Measurements from ENCODE around the gene ANKRD23.

The ANKRD23 gene

GRCh38 chr2:96861074-96861473, 17.3 kb upstream of the ANKRD23 start:
- H3K9ac ChIP-seq (ENCODE audit: low read depth, low read length, poor library complexity): peak overlapping the region; percentile 38
- H3K9me3 ChIP-seq (replicated peaks in 1 of 2; ENCODE audit: control insufficient read depth in 2 of 2, insufficient read depth in 1 of 2, low read depth in 1 of 2, low read length in 2 of 2): no peaks in the 10 kb centered on the region
- no peak overlapping the region for H3K27ac ChIP-seq (replicated peaks; ENCODE audit: low read length)
- no peak for DNase-seq (ENCODE audit: low spot score)
- no peak overlapping the region for H2BK15ac ChIP-seq (ENCODE audit: low read length)
- H3K36me3 ChIP-seq (replicated peaks in 1 of 2; ENCODE audit: control insufficient read depth in 2 of 2, insufficient read depth in 2 of 2, low read length in 2 of 2): peaks cover 49 to 58% of the 10 kb centered on the region in 2 donors
- no peak overlapping the region for H3K14ac ChIP-seq (ENCODE audit: low read length)
- H3K79me1 ChIP-seq (ENCODE audit: low read depth, low read length): peaks cover 21% of the 10 kb centered on the region
- H2AFZ ChIP-seq (ENCODE audit: low read length): no peak overlapping the region
- H3K4me1 ChIP-seq (ENCODE audit: control insufficient read depth in 2 of 2, insufficient read depth in 1 of 2, low read depth in 1 of 2, low read length in 2 of 2): peaks cover 11% of the 10 kb centered on the region in 2 donors
- no peak overlapping the region for H2AK5ac ChIP-seq (ENCODE audit: low read depth, low read length)
- peak overlapping the region; percentile 0 for H3K4me2 ChIP-seq (ENCODE audit: insufficient read depth, low read length, poor library complexity, severe bottlenecking)
- H2BK12ac ChIP-seq (ENCODE audit: low read length): no peak overlapping the region
- H3K23ac ChIP-seq (ENCODE audit: low read depth, low read length, poor library complexity): peak overlapping the region; percentile 47
- no peak overlapping the region for H2BK120ac ChIP-seq (ENCODE audit: low read depth, low read length)
- H3K18ac ChIP-seq (ENCODE audit: low read length): no peak overlapping the region
- H3K4ac ChIP-seq (ENCODE audit: low read length): no peak overlapping the region
- no peak overlapping the region for H3K4me3 ChIP-seq (ENCODE audit: low read length in 2 of 2)
- H2BK5ac ChIP-seq (ENCODE audit: low read length): peak overlapping the region; percentile 56
- H4K91ac ChIP-seq (ENCODE audit: low read depth, low read length, poor library complexity): no peak overlapping the region
- H4K8ac ChIP-seq (ENCODE audit: low read depth, low read length): no peak overlapping the region
- no peaks in the 10 kb centered on the region for H3K27me3 ChIP-seq (ENCODE audit: control insufficient read depth in 3 of 3, insufficient read depth in 3 of 3, low read depth in 1 of 3, low read length in 3 of 3)
- WGBS, 2 donors (ENCODE audit: extremely low coverage in 2 of 2, insufficient read length in 2 of 2, insufficient replicate concordance in 1 of 2): no CpG with 5 or more reads among the region's 17 CpGs

DNA sequence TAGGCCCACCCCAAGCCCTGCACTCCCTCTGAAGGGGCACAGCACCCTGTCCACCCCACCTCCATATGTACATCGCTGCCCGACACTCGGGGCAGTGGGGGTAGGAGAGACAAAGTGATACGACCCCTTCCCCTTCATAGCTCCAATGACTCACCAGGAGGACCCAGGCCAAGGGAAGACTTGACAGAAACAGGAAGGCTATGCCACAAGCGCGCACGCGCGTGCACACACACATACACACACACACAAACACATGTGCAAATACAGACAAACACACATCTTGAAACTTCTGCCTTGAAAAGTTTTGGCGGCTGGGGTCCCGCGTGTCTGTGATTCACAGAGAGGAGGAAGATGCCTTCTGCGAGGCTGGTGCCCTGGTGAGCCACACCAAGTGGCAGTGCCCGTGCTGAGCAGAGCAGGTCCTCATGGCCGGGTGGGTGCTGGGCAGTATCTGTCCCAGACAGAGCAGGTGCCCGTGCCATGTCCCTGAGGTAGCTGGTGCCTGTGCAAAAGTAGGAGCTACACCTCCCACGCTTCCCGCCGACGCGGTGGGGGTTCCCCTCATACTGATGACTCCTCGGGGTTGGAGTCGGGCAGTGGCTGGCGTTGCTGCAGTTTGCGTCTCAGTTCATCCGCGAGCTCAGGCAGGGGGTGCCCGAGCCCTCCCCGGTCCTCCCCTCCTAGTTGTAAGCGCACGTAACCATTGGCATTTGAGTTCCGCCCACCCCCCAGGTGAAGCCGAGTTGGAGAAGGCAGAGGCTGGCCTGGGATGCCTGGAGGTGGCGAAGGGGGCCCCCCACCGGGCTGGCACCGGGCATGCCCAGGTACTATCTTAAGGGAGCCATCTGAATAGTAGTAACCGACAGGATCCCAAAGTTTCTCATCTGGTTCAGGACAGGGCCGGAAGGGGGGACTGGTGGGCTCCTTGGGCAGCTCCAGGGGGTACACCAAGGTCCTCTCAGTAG, 16.5 kb upstream of the ANKRD23 start:
- Histone ChIP-seq H3K9me3 (replicated peaks in 1 of 2; ENCODE audit: control insufficient read depth in 2 of 2, insufficient read depth in 1 of 2, low read depth in 1 of 2, low read length in 2 of 2) (no peaks in the 10 kb centered on the region), H4K91ac (ENCODE audit: low read depth, low read length, poor library complexity) (no peak overlapping the region), H2AK5ac (ENCODE audit: low read depth, low read length) (no peak overlapping the region), H3K27ac (replicated peaks; ENCODE audit: low read length) (no peak overlapping the region), H3K79me1 (ENCODE audit: low read depth, low read length) (peaks cover 15% of the 10 kb centered on the region), H2BK5ac (ENCODE audit: low read length) (no peak overlapping the region), H3K18ac (ENCODE audit: low read length) (no peak overlapping the region), H3K27me3 (ENCODE audit: control insufficient read depth in 3 of 3, insufficient read depth in 3 of 3, low read depth in 1 of 3, low read length in 3 of 3) (no peaks in the 10 kb centered on the region), H3K36me3 (replicated peaks in 1 of 2; ENCODE audit: control insufficient read depth in 2 of 2, insufficient read depth in 2 of 2, low read length in 2 of 2) (peaks cover 42 to 51% of the 10 kb centered on the region in 2 donors), H2BK12ac (ENCODE audit: low read length) (no peak overlapping the region), H3K14ac (ENCODE audit: low read length) (no peak overlapping the region), H4K8ac (ENCODE audit: low read depth, low read length) (peak overlapping the region; percentile 1), H2BK15ac (ENCODE audit: low read length) (no peak overlapping the region), H3K9ac (ENCODE audit: low read depth, low read length, poor library complexity) (peak overlapping the region; percentile 50), H2BK120ac (ENCODE audit: low read depth, low read length) (no peak overlapping the region), H2AFZ (ENCODE audit: low read length) (no peak overlapping the region), H3K4ac (ENCODE audit: low read length) (no peak overlapping the region), H3K4me1 (ENCODE audit: control insufficient read depth in 2 of 2, insufficient read depth in 1 of 2, low read depth in 1 of 2, low read length in 2 of 2) (peaks cover 11% of the 10 kb centered on the region in 2 donors), H3K4me2 (ENCODE audit: insufficient read depth, low read length, poor library complexity, severe bottlenecking) (peak overlapping the region; percentile 0), H3K4me3 (ENCODE audit: low read length in 2 of 2) (no peak overlapping the region), H3K23ac (ENCODE audit: low read depth, low read length, poor library complexity) (peak overlapping the region; percentile 47)
- WGBS, 2 donors (ENCODE audit: extremely low coverage in 2 of 2, insufficient read length in 2 of 2, insufficient replicate concordance in 1 of 2): no CpG with 5 or more reads among the region's 38 CpGs
- no peak for DNase-seq (ENCODE audit: low spot score)

DNA sequence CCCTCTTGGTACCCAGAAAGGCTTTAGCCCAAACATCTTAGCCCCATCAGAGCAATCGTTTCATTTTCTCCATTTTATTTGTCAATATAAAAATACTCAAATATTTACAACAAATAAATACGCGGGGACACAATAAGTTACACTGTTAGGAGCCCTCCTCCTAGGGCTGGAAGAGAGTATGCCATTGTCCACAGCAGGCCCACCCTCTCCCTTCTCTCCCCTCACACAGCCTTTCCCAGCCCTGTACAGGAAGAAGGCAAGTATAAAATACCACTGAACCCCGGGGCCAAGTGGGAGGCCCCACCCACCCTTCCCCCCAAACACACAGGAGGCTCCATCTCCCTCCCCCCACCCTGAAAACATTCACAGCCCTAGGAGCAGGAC, 15.9 kb upstream of the ANKRD23 start:
- 100% methylated on average over 1 of the region's 4 CpGs; no CpG with 5 or more reads in 1 of the 2 donors for WGBS, 2 donors (ENCODE audit: extremely low coverage in 2 of 2, insufficient read length in 2 of 2, insufficient replicate concordance in 1 of 2)
- Histone ChIP-seq H3K4ac (ENCODE audit: low read length) (no peak overlapping the region), H3K14ac (ENCODE audit: low read length) (no peak overlapping the region), H2AK5ac (ENCODE audit: low read depth, low read length) (no peak overlapping the region), H3K4me1 (ENCODE audit: control insufficient read depth in 2 of 2, insufficient read depth in 1 of 2, low read depth in 1 of 2, low read length in 2 of 2) (peaks cover 11% of the 10 kb centered on the region in 2 donors), H3K27ac (replicated peaks; ENCODE audit: low read length) (no peak overlapping the region), H3K4me3 (ENCODE audit: low read length in 2 of 2) (no peak overlapping the region), H2AFZ (ENCODE audit: low read length) (no peak overlapping the region), H3K79me1 (ENCODE audit: low read depth, low read length) (peaks cover 8% of the 10 kb centered on the region), H3K23ac (ENCODE audit: low read depth, low read length, poor library complexity) (no peak overlapping the region), H4K8ac (ENCODE audit: low read depth, low read length) (no peak overlapping the region), H3K36me3 (replicated peaks in 1 of 2; ENCODE audit: control insufficient read depth in 2 of 2, insufficient read depth in 2 of 2, low read length in 2 of 2) (peaks cover 35 to 44% of the 10 kb centered on the region in 2 donors), H2BK120ac (ENCODE audit: low read depth, low read length) (no peak overlapping the region), H3K9me3 (replicated peaks in 1 of 2; ENCODE audit: control insufficient read depth in 2 of 2, insufficient read depth in 1 of 2, low read depth in 1 of 2, low read length in 2 of 2) (no peaks in the 10 kb centered on the region), H2BK15ac (ENCODE audit: low read length) (no peak overlapping the region), H3K9ac (ENCODE audit: low read depth, low read length, poor library complexity) (peak overlapping the region; percentile 84), H3K18ac (ENCODE audit: low read length) (no peak overlapping the region), H2BK12ac (ENCODE audit: low read length) (no peak overlapping the region), H2BK5ac (ENCODE audit: low read length) (no peak overlapping the region), H3K4me2 (ENCODE audit: insufficient read depth, low read length, poor library complexity, severe bottlenecking) (no peak overlapping the region), H4K91ac (ENCODE audit: low read depth, low read length, poor library complexity) (no peak overlapping the region), H3K27me3 (ENCODE audit: control insufficient read depth in 3 of 3, insufficient read depth in 3 of 3, low read depth in 1 of 3, low read length in 3 of 3) (no peaks in the 10 kb centered on the region)
- DNase-seq (ENCODE audit: low spot score): no peak

GRCh38 chr2:96859099-96859649, 15.4 kb upstream of the ANKRD23 start:
- H3K4me3 ChIP-seq (ENCODE audit: low read length in 2 of 2): no peak overlapping the region
- WGBS, 2 donors (ENCODE audit: extremely low coverage in 2 of 2, insufficient read length in 2 of 2, insufficient replicate concordance in 1 of 2): no CpG with 5 or more reads among the region's 11 CpGs
- peak overlapping the region; percentile 12 for H3K27ac ChIP-seq (replicated peaks; ENCODE audit: low read length)

More at GRCh38 chr2:96859099-96859649, 15.4 kb upstream of the ANKRD23 start:
- H2BK5ac ChIP-seq (ENCODE audit: low read length): no peak overlapping the region
- H3K9ac ChIP-seq (ENCODE audit: low read depth, low read length, poor library complexity): peak overlapping the region; percentile 84
- peak overlapping the region; percentile 91 for H3K4me2 ChIP-seq (ENCODE audit: insufficient read depth, low read length, poor library complexity, severe bottlenecking)
- no peak overlapping the region for H2BK120ac ChIP-seq (ENCODE audit: low read depth, low read length)
- peaks cover 4% of the 10 kb centered on the region for H3K79me1 ChIP-seq (ENCODE audit: low read depth, low read length)
- H2AFZ ChIP-seq (ENCODE audit: low read length): peak overlapping the region; percentile 90
- no peak overlapping the region for H2BK12ac ChIP-seq (ENCODE audit: low read length)
- H2AK5ac ChIP-seq (ENCODE audit: low read depth, low read length): peak overlapping the region; percentile 53
- no peak overlapping the region for H2BK15ac ChIP-seq (ENCODE audit: low read length)
- no peak for DNase-seq (ENCODE audit: low spot score)
- H4K8ac ChIP-seq (ENCODE audit: low read depth, low read length): no peak overlapping the region
- peaks cover 11% of the 10 kb centered on the region in 2 donors for H3K4me1 ChIP-seq (ENCODE audit: control insufficient read depth in 2 of 2, insufficient read depth in 1 of 2, low read depth in 1 of 2, low read length in 2 of 2)
- H3K27me3 ChIP-seq (ENCODE audit: control insufficient read depth in 3 of 3, insufficient read depth in 3 of 3, low read depth in 1 of 3, low read length in 3 of 3): no peaks in the 10 kb centered on the region
- H3K14ac ChIP-seq (ENCODE audit: low read length): peak overlapping the region; percentile 49
- H3K18ac ChIP-seq (ENCODE audit: low read length): peak overlapping the region; percentile 2
- H3K9me3 ChIP-seq (replicated peaks in 1 of 2; ENCODE audit: control insufficient read depth in 2 of 2, insufficient read depth in 1 of 2, low read depth in 1 of 2, low read length in 2 of 2): no peaks in the 10 kb centered on the region
- H3K23ac ChIP-seq (ENCODE audit: low read depth, low read length, poor library complexity): peak overlapping the region; percentile 45
- no peak overlapping the region for H4K91ac ChIP-seq (ENCODE audit: low read depth, low read length, poor library complexity)
- H3K4ac ChIP-seq (ENCODE audit: low read length): no peak overlapping the region
- peaks cover 31 to 43% of the 10 kb centered on the region in 2 donors for H3K36me3 ChIP-seq (replicated peaks in 1 of 2; ENCODE audit: control insufficient read depth in 2 of 2, insufficient read depth in 2 of 2, low read length in 2 of 2)

Data from neuronal stem cell (in vitro differentiated cells).